HG02840 (cell line): Measurements from ENCODE around the gene ZNF865.
A peak's percentile ranks its signal among the peaks of the same experiment; 100 is the strongest.

Experiments used
- ATAC-seq: cut with Tn5 transposase; IDR thresholded peaks from one replicate; pipeline ENCODE4 v1.9.1; 2021; ENCODE audit warnings: mild to moderate bottlenecking, moderate library complexity, moderate number of reproducible peaks; ENCODE audit not compliant: unreplicated experiment, low FRiP score

ZNF865 gene

DNA sequence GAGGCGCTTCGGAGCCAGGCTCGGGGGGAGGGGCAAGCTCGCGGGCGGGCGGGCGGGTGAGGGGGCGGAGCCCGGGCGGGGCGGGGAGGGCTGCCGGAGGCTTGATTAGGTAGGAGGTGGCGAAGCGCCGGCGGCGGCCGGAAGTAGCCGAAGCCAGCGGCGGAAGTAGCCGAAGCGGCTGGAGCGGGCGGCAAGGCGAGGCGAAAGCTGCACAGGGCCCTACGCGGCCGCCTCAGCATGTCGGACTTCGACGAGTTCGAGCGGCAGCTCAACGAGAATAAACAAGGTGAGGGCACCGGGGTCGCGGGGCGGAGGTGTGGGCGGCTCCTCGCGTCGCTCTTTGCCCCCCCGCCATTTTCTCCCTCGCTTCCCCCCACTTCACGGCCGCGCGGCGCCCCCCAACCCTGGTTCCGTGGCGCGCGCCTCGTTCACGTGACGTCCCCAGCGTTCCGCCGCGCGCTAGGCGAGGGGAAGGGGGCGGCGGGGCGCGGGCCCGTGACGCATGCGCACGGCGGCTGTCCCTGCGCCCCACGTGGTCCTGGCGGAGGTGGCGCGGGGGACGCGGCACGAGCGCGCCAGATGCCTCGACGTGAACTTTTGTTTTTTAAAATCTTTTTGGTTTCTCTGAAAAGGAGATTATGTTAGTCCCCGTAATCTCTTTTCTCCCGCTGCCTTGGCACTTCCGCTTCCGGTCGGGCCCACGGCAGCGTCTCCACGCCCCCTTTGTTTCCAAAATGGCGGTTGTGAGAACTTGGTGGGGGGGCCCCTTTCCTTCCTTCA is 49.6 kb downstream of the ZNF865 start, which contains the start of gene U2AF2:
U2AF2 (plus strand) TSS at position 168 of the 780 bp plus-strand sequence; CDS start at position 238, 70 bp downstream.
- peak; percentile 38 for ATAC-seq

DNA sequence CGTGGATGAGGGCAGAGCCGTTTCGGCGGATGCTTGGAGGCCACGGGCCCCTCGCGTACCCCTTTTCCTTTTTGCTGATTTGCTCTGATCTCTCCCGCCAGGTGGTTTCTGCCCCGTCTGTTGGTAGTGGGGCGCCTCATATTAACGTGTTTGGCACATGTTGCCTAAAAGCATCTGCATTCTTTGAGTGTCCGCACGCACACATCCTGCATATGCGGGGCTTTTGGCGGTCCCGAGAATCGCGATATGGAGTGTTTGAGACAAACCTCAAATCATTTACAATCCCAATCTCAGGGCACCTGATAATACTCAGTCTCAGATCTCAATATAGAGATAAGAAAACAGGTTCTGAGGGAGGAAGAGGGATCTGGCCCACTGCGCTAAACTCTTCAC is 50.2 kb downstream of the ZNF865 start:
- no peak for ATAC-seq

DNA sequence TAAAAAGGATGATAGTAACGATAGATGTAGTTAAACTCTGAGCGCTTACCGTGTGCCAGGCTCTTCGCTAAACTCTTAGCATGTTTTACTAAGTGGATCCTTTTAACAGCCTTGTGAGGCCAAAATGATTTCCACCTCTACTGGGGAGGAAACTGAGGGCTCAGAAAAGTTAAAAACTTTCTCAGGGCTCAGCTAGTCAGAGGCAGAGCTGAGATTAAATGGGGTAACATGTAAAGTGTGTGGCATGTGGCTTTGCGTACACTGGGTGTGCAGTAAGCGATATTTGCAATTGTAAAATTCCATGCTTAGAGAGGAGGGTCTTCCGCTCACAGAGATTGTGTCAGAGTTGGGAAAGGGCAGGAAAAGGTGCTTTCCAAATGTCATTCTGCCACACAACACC is 51.1 kb downstream of the ZNF865 start:
- no peak for ATAC-seq

- no peak for ATAC-seq
Observed at GRCh38 chr19:55656988-55657747, 51.7 kb downstream of the ZNF865 start.

- ATAC-seq, result no peak
Observed at GRCh38 chr19:55658846-55659459, 53.5 kb downstream of the ZNF865 start.

- ATAC-seq, result no peak
Observed at GRCh38 chr19:55659822-55660221, 54.4 kb downstream of the ZNF865 start.

GRCh38 chr19:55660404-55660803 is 55.0 kb downstream of the ZNF865 start:
- ATAC-seq, result no peak

- ATAC-seq, result no peak
Observed at GRCh38 chr19:55660991-55661390, 55.5 kb downstream of the ZNF865 start.

- no peak for ATAC-seq
Observed at GRCh38 chr19:55661826-55662225, 56.4 kb downstream of the ZNF865 start.

DNA sequence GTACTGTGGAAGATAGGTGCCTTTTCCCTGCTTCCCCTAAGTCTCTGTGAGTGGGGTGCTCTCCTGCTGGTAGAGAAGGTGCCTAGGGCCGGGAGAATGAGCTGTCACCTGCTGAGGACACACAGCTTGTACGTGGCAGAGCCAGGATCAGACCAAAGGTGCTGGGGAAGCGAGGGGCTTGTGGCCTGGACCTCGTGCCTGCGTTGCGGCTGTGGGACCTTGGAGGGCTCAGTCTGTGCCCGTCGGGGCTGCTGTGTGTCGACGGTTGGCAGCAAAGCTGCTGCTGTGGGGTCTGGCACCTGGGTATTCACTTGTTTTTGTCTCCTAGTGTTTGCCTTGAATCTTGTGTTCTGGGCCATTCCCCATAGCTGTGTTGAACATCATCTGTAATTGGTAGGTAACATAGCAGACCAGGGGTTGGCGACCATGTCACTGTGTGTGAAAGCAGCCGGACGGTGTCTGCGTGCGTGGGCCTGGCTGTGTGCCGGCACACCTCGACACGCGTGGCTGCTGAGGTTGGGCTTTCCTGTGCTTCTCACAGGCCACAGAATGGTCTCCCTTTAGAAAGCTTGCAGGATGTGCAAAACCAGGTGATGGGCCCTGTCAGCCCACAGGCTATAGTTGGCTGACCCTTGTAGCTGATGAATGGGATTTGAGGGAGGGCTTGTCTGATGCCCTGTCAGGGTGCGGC is 58.5 kb downstream of the ZNF865 start:
- no peak for ATAC-seq

DNA sequence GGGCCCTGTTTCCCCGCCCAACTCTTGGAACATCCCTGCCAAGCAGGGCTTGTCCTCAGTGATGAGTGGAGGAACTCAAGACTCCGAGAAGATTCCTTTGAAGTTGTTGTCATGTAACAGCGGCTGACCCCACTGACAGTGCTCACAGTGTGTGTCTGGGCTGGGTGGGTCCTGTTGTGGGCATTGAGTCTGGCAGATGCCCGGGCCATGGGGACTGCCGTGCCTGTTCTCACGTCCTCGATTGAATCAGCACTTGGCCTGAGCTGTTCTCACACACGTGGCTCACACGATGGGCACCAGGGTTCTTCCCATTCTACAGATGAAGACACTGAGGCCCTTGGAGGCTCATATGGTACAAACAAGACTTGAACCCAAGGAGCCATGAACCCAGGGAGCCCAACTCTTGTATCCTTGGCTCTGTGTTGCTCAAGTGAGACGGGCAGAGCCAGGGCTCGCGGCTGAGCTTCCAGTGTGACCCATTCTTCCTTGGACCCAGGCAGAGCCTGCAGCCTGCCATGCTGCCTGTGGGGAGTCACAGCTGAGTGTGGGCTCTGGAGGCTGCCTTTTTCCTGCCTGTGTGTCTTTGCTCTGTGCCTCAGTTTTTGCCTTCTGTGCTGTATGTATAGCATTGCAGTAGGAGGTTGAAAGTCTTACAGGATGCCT is 61.0 kb downstream of the ZNF865 start:
- ATAC-seq, result no peak
